ENCODE measurements around the gene FKBP6. TPM values are rescaled to one million over a fixed set of nuclear protein-coding genes. Genes with fewer than 3 reads are reported as not detected.
A peak's percentile ranks its signal among the peaks of the same experiment; 100 is the strongest.
"Not testable (repeated sequence)": the region's sequence is repeated elsewhere in the genome, so short reads cannot be mapped to it uniquely, and the experiment has no call there.

Gene FKBP6
- total RNA-seq, 1 experiment from 2014 or later, result 0.17 TPM

GRCh38 chr7:73387908-73388414, 60.0 kb downstream of the FKBP6 start:
- DNase-seq (ENCODE audit: extremely low read depth, low read depth), result no peak

- no peak for DNase-seq (ENCODE audit: extremely low read depth, low read depth)
Observed at GRCh38 chr7:73391396-73391795, 63.4 kb downstream of the FKBP6 start.

GRCh38 chr7:73394422-73394821, 66.5 kb downstream of the FKBP6 start:
- DNase-seq (ENCODE audit: extremely low read depth, low read depth), result no peak

- DNase-seq (ENCODE audit: extremely low read depth, low read depth), result no peak
Observed at GRCh38 chr7:73395538-73396503, 67.9 kb downstream of the FKBP6 start.

GRCh38 chr7:73397521-73398281, 69.7 kb downstream of the FKBP6 start:
- no peak for DNase-seq (ENCODE audit: extremely low read depth, low read depth)

GRCh38 chr7:73399185-73400050, 71.5 kb downstream of the FKBP6 start:
- DNase-seq (ENCODE audit: extremely low read depth, low read depth), result peak; percentile 86

GRCh38 chr7:73404860-73405259, 76.9 kb downstream of the FKBP6 start:
- not testable (repeated sequence) for DNase-seq (ENCODE audit: extremely low read depth, low read depth)

Small RNA genes within 50 kb of the gene (small RNA-seq; reads per million reads assigned to genes)
- gene RF00019 (0 reads per million in 2 experiments), gene RNU6-1080P (0 reads per million in 2 experiments)

Other genes with a start within 250 kb of the FKBP6 start
- 0.54 and 0.55 TPM in 2 replicates for gene SPDYE9, start 242.1 kb upstream of the FKBP6 start, total RNA-seq (2014; rRNA removed; shearing (Covaris generic))
- 66.5 and 79.5 TPM in 2 replicates for gene NSUN5, start 19.3 kb upstream of the FKBP6 start, total RNA-seq (2014; rRNA removed; shearing (Covaris generic))
- 0.17 and 0.47 TPM in 2 replicates for gene TRIM50, start 79 bp upstream of the FKBP6 start, total RNA-seq (2014; rRNA removed; shearing (Covaris generic))
- 5.0 and 5.7 TPM in 2 replicates for gene FZD9, start 105.6 kb downstream of the FKBP6 start, total RNA-seq (2014; rRNA removed; shearing (Covaris generic))
- gene BAZ1B, start 194.1 kb downstream of the FKBP6 start, total RNA-seq (2014; rRNA removed; shearing (Covaris generic)), result 72.0 and 81.9 TPM in 2 replicates
- gene BCL7B, start 229.5 kb downstream of the FKBP6 start, total RNA-seq (2014; rRNA removed; shearing (Covaris generic)), result 34.0 and 39.2 TPM in 2 replicates

All from NCI-H460 (cell line).